H9 (cell line): ENCODE results near the gene STOM. TPM values are rescaled to one million over a fixed set of nuclear protein-coding genes. Genes with fewer than 3 reads are reported as not detected.

Experiments used
- DNase-seq: peaks from one replicate; pipeline ENCODE4 v3.0.0-alpha.2; 2017
- H2AFZ ChIP-seq: one replicate; pipeline ENCODE4 v1.6.1; 2013; ENCODE audit warnings: mild to moderate bottlenecking, low read length, control low read depth, moderate library complexity
- H2AK5ac ChIP-seq: 2 replicates; pipeline ENCODE4 v1.6.1; 2013; ENCODE audit warnings: low read length, control low read depth, mixed read lengths; ENCODE audit not compliant: insufficient read length
- H2BK120ac ChIP-seq: one replicate; pipeline ENCODE4 v1.6.1; 2013; ENCODE audit warnings: low read depth, mild to moderate bottlenecking, low read length, control low read depth, inconsistent platforms; ENCODE audit not compliant: poor library complexity, severe bottlenecking
- H2BK12ac ChIP-seq: 2 replicates; pipeline ENCODE4 v1.6.1; 2013; ENCODE audit warnings: low read length, control low read depth, mixed read lengths, low read depth; ENCODE audit not compliant: insufficient read length
- H2BK15ac ChIP-seq: 2 replicates; pipeline ENCODE4 v1.6.1; 2013; ENCODE audit warnings: low read depth, low read length, control low read depth
- H2BK20ac ChIP-seq: one replicate; pipeline ENCODE4 v1.6.1; 2013; ENCODE audit warnings: low read depth, mild to moderate bottlenecking, low read length, control low read depth, inconsistent platforms; ENCODE audit not compliant: poor library complexity, severe bottlenecking
- H2BK5ac ChIP-seq: 2 replicates; pipeline ENCODE4 v1.6.1; 2013; ENCODE audit warnings: low read length, control low read depth, mixed read lengths; ENCODE audit not compliant: insufficient read length
- H3K14ac ChIP-seq: 2 replicates; pipeline ENCODE4 v1.6.1; 2013; ENCODE audit warnings: low read length, control low read depth; ENCODE audit not compliant: insufficient read depth
- H3K18ac ChIP-seq: 2 replicates; pipeline ENCODE4 v1.6.1; 2013; ENCODE audit warnings: low read depth, mild to moderate bottlenecking, mixed read lengths, low read length, control low read depth; ENCODE audit not compliant: insufficient read length
- H3K23ac ChIP-seq: 2 replicates; pipeline ENCODE4 v1.6.1; 2013; ENCODE audit warnings: low read length, control low read depth, mixed read lengths, low read depth; ENCODE audit not compliant: insufficient read length
- H3K23me2 ChIP-seq: 2 replicates; pipeline ENCODE4 v1.6.1; 2013; ENCODE audit warnings: low read depth, mild to moderate bottlenecking, mixed read lengths, low read length, control low read depth; ENCODE audit not compliant: insufficient read length, poor library complexity, severe bottlenecking
- H3K27ac ChIP-seq: 2 replicates; pipeline ENCODE4 v1.5.1; 2013; ENCODE audit warnings: low read length, control low read depth, mixed read lengths, low read depth; ENCODE audit not compliant: insufficient read length
- H3K27me3 ChIP-seq: 2 replicates; pipeline ENCODE4 v1.6.1; 2013; ENCODE audit warnings: low read length, control low read depth, inconsistent platforms; ENCODE audit not compliant: insufficient read depth
- H3K4ac ChIP-seq: 2 replicates; pipeline ENCODE4 v1.6.1; 2013; ENCODE audit warnings: low read depth, mild to moderate bottlenecking, control low read depth, inconsistent platforms, low read length, moderate library complexity
- H3K4me1 ChIP-seq: 2 replicates; pipeline ENCODE4 v1.6.1; 2013; ENCODE audit warnings: low read length, control low read depth, inconsistent platforms; ENCODE audit not compliant: insufficient read depth
- H3K4me2 ChIP-seq: 2 replicates; pipeline ENCODE4 v1.6.1; 2013; ENCODE audit warnings: low read length, control low read depth, mixed read lengths; ENCODE audit not compliant: insufficient read length, insufficient read depth
- H3K56ac ChIP-seq: 2 replicates; pipeline ENCODE4 v1.6.1; 2013; ENCODE audit warnings: low read depth, mild to moderate bottlenecking, mixed read lengths, low read length, control low read depth; ENCODE audit not compliant: insufficient read length
- H3K79me1 ChIP-seq: 2 replicates; pipeline ENCODE4 v1.6.1; 2013; ENCODE audit warnings: low read depth, mild to moderate bottlenecking, moderate library complexity, low read length, control low read depth, inconsistent platforms; ENCODE audit not compliant: insufficient read depth, poor library complexity, severe bottlenecking
- H3K79me2 ChIP-seq: 2 replicates; pipeline ENCODE4 v1.6.1; 2013; ENCODE audit warnings: low read length, control low read depth, inconsistent platforms; ENCODE audit not compliant: insufficient read depth
- H3K9ac ChIP-seq: 2 replicates; pipeline ENCODE4 v1.6.1; 2013; ENCODE audit warnings: low read length, control low read depth, mixed read lengths; ENCODE audit not compliant: insufficient read length; ENCODE audit errors: extremely low read depth
- H3K9me3 ChIP-seq: one replicate; pipeline ENCODE4 v1.6.1; 2013; ENCODE audit warnings: low read depth, low read length, inconsistent platforms; ENCODE audit not compliant: control insufficient read depth
- H3T11ph ChIP-seq: one replicate; pipeline ENCODE4 v1.6.1; 2013; ENCODE audit warnings: mild to moderate bottlenecking, low read length, control low read depth, inconsistent platforms
- H4K20me1 ChIP-seq: one replicate; pipeline ENCODE4 v1.6.1; 2013; ENCODE audit not compliant: control insufficient read depth, insufficient read length, insufficient read depth
- H4K5ac ChIP-seq: 2 replicates; pipeline ENCODE4 v1.6.1; 2013; ENCODE audit warnings: low read depth, mild to moderate bottlenecking, mixed read lengths, low read length, control low read depth; ENCODE audit not compliant: insufficient read length
- H4K8ac ChIP-seq: replicated peaks from 2 replicates; pipeline ENCODE4 v1.6.1; 2013; ENCODE audit warnings: low read length, control low read depth, mixed read lengths, low read depth; ENCODE audit not compliant: insufficient read length
- H4K91ac ChIP-seq: 2 replicates; pipeline ENCODE4 v1.6.1; 2013; ENCODE audit warnings: low read depth, mild to moderate bottlenecking, moderate library complexity, mixed read lengths, low read length, control low read depth; ENCODE audit not compliant: insufficient read length
- H3K27ac Mint-ChIP-seq, 3 experiments: 2 replicates in 2 of 3; 3 replicates in 1 of 3; pipeline ENCODE4 v1.8.0; 2020 to 2021; ENCODE audit warnings: mixed read lengths in 3 of 3, mild to moderate bottlenecking in 1 of 3, moderate library complexity in 1 of 3
- H3K27me3 Mint-ChIP-seq: 2 replicates; pipeline ENCODE4 v1.8.0; 2021; ENCODE audit warnings: low read depth, mild to moderate bottlenecking, moderate library complexity, mixed read lengths
- H3K36me3 Mint-ChIP-seq, 3 experiments: 2 replicates in 2 of 3; 3 replicates in 1 of 3; pipeline ENCODE4 v1.8.0; 2020 to 2021; ENCODE audit warnings: low read depth in 3 of 3, mixed read lengths in 3 of 3; ENCODE audit not compliant: insufficient read depth in 1 of 3
- H3K4me1 Mint-ChIP-seq, 2 experiments: 2 replicates each; pipeline ENCODE4 v1.8.0; 2020; ENCODE audit warnings: mixed read lengths in 2 of 2
- H3K4me3 Mint-ChIP-seq, 2 experiments: 2 replicates in 1 of 2; 3 replicates in 1 of 2; pipeline ENCODE4 v1.8.0; 2020 to 2021; ENCODE audit warnings: mild to moderate bottlenecking in 2 of 2, mixed read lengths in 2 of 2, moderate library complexity in 1 of 2
- H3K9me3 Mint-ChIP-seq, 2 experiments: 2 replicates in 1 of 2; 3 replicates in 1 of 2; pipeline ENCODE4 v1.8.0; 2020; ENCODE audit warnings: mild to moderate bottlenecking in 2 of 2, mixed read lengths in 2 of 2, moderate library complexity in 1 of 2
- CTCF ChIP-seq: fragments of 200-600 bp; sonication (generic); conservative IDR thresholded peaks from 3 replicates; pipeline ENCODE4 v1.8.0; 2021; ENCODE audit warnings: antibody characterized with exemption, mild to moderate bottlenecking
- WGBS: extraction: QIAGEN DNeasy Blood & Tissue Kit; methylation state at CpG from one replicate; pipeline ENCODE4 v1.1.7; 2013; ENCODE audit warnings: missing lambda C conversion rate, low lambda C conversion rate, mixed read lengths; ENCODE audit not compliant: insufficient read length; ENCODE audit errors: extremely low coverage; 5-methylcytosine and 5-hydroxymethylcytosine counted together
- total RNA-seq: library from RNA; stranded (reverse); gene quantifications from 2 replicates; pipeline ENCODE4 v1.2.1, GENCODE V29; 2021

The STOM gene
- total RNA-seq, 1 experiment from 2014 or later: 15.3 TPM

DNA sequence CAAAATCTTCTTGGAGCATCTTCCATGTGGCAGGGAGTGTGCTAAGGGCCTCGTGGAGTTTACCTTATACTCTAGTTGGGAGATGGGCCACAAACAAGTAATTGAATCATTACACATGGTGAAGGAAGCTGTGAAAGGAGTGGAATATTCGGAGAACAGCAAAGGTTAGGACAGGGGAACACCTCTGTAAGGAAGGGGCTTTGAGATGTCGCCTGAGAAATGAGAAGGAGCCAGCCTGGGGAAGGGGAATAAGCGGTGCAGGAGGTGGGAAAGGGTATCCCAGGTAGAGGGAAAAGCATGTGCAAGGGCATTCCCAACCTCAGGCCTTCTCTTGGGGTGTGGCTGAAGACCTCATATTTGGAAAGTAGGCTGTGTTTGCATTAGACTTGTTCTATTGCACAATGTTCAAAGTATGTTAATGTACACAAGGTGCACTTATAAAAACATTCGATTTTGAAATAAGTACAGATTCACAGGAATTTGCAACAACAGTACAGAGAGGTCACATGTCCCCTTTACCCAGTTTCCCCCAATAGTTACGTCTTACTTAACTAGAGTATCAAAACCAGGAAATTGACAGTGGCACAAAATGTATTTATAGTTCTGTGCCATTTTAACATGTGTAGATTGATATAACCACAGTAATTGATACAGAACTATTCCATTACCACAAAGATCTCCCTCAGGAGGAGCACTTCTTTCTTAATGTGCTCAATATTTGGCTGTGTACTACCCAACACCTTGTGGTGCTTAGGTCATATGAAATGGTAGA lies 2.4 kb upstream of the STOM start:
- no peak overlapping the region for H2AFZ ChIP-seq
- no peak overlapping the region for H3K27ac ChIP-seq
- no peak overlapping the region for H4K8ac ChIP-seq
- H3K79me2 ChIP-seq: no peaks in the 10 kb centered on the region
- H2BK5ac ChIP-seq: no peak overlapping the region
- peaks cover 13 to 26% of the 10 kb centered on the region in 2 experiments for H3K4me1 Mint-ChIP-seq
- H3K36me3 Mint-ChIP-seq: peaks cover 4 to 9% (median 6%) of the 10 kb centered on the region in 3 experiments; a peak in 6 of 7 replicates
- no peak overlapping the region for H3K23ac ChIP-seq
- no CpG with 5 or more reads among the region's 6 CpGs for WGBS
- H3K27me3 ChIP-seq: no peaks in the 10 kb centered on the region; the same call in 1 of the 2 replicates
- no peak overlapping the region for H3K18ac ChIP-seq
- H3K9me3 Mint-ChIP-seq: peaks cover 2 to 5% of the 10 kb centered on the region in 2 experiments; a peak in 4 of 5 replicates
- H3K9me3 ChIP-seq: no peaks in the 10 kb centered on the region
- peak overlapping the region in 1 of 3 experiments; percentile 9; a peak in 1 of 7 replicates for H3K27ac Mint-ChIP-seq
- DNase-seq: no peak
- H3K4me3 Mint-ChIP-seq: no peak overlapping the region
- no peaks in the 10 kb centered on the region for H3K79me1 ChIP-seq
- no peak overlapping the region for H2BK15ac ChIP-seq
- H3K4me1 ChIP-seq: no peaks in the 10 kb centered on the region
- H3K4me2 ChIP-seq: no peak overlapping the region
- H4K20me1 ChIP-seq: no peaks in the 10 kb centered on the region
- no peak overlapping the region for H2BK20ac ChIP-seq
- H3K23me2 ChIP-seq: peaks cover 5% of the 10 kb centered on the region
- TF ChIP-seq CTCF: no peak
- no peak overlapping the region for H3K56ac ChIP-seq
- no peak overlapping the region for H4K5ac ChIP-seq
- H2BK120ac ChIP-seq: no peak overlapping the region
- no peak overlapping the region for H2BK12ac ChIP-seq
- no peak overlapping the region for H2AK5ac ChIP-seq
- no peak overlapping the region for H3K4ac ChIP-seq
- no peak overlapping the region for H3K14ac ChIP-seq
- H3K9ac ChIP-seq: no peak overlapping the region
- H4K91ac ChIP-seq: no peak overlapping the region
- H3T11ph ChIP-seq: no peak overlapping the region
- H3K27me3 Mint-ChIP-seq: peaks cover 36% of the 10 kb centered on the region
